Activated CD8-positive, alpha-beta memory T cell treated with anti-CD3 and anti-CD28 coated beads, Interleukin-2, amount 50 U/mL, for 4 hours (primary cell): ENCODE data around the gene PXK.
"Not testable (repeated sequence)": the region's sequence is repeated elsewhere in the genome, so short reads cannot be mapped to it uniquely, and the experiment has no call there.

Experiments
- DNase-seq: peaks from one replicate; pipeline ENCODE4 v3.0.0-alpha.2; 2020

PXK gene

GRCh38 chr3:58323529-58324390 is 8.9 kb upstream of the PXK start:
- DNase-seq, result no peak

- DNase-seq, result no peak
These were observed 8.0 kb upstream of the PXK start for GRCh38 chr3:58324391-58325390.

- no peak for DNase-seq
These were observed 7.1 kb upstream of the PXK start for GRCh38 chr3:58325525-58325992.

GRCh38 chr3:58326267-58326900 is 6.3 kb upstream of the PXK start:
- DNase-seq, result no peak

- DNase-seq, result no peak
These were observed 3.4 kb upstream of the PXK start for GRCh38 chr3:58329150-58329921.

- DNase-seq, result no peak
These were observed 2.7 kb upstream of the PXK start for GRCh38 chr3:58329922-58330413.

- DNase-seq, result no peak
These were observed 1.0 kb upstream of the PXK start for GRCh38 chr3:58331593-58332152.

- DNase-seq, result peak; percentile 23
These were observed 717 bp downstream of the PXK start for GRCh38 chr3:58333206-58334012.

- no peak for DNase-seq
These were observed 1.3 kb downstream of the PXK start for GRCh38 chr3:58334013-58334321.

GRCh38 chr3:58334506-58334884 is 1.8 kb downstream of the PXK start:
- no peak for DNase-seq

GRCh38 chr3:58335652-58335947 is 2.9 kb downstream of the PXK start:
- DNase-seq, result no peak

- DNase-seq, result no peak
These were observed 3.6 kb downstream of the PXK start for GRCh38 chr3:58336135-58336882.

- no peak for DNase-seq
These were observed 4.5 kb downstream of the PXK start for GRCh38 chr3:58337190-58337589.

- not testable (repeated sequence) for DNase-seq
These were observed 6.5 kb downstream of the PXK start for GRCh38 chr3:58339146-58339545.

- no peak for DNase-seq
These were observed 8.0 kb downstream of the PXK start for GRCh38 chr3:58340594-58341244.

GRCh38 chr3:58341376-58341775 is 8.7 kb downstream of the PXK start:
- no peak for DNase-seq

GRCh38 chr3:58342676-58343075 is 10.0 kb downstream of the PXK start:
- no peak for DNase-seq

- no peak for DNase-seq
These were observed 12.8 kb downstream of the PXK start for GRCh38 chr3:58345457-58345856.

- DNase-seq, result no peak
These were observed 13.7 kb downstream of the PXK start for GRCh38 chr3:58346368-58346767.

- DNase-seq, result no peak
These were observed 15.3 kb downstream of the PXK start for GRCh38 chr3:58347984-58348383.
